Activated CD4-positive, alpha-beta T cell treated with anti-CD3 and anti-CD28 coated beads for 48 hours (primary cell): ENCODE data around the gene PIK3R2.
"Not testable (repeated sequence)": the region's sequence is repeated elsewhere in the genome, so short reads cannot be mapped to it uniquely, and the experiment has no call there.

Experiments
- DNase-seq: peaks from one replicate; pipeline ENCODE4 v3.0.0-alpha.2; 2020

PIK3R2 gene

GRCh38 chr19:18152817-18153555 lies at the start of gene PIK3R2:
TSS of gene PIK3R2 (plus strand) at chr19:18153163. CDS start at chr19:18155880, 2,717 bp downstream.
- DNase-seq, result peak; percentile 100

DNA sequence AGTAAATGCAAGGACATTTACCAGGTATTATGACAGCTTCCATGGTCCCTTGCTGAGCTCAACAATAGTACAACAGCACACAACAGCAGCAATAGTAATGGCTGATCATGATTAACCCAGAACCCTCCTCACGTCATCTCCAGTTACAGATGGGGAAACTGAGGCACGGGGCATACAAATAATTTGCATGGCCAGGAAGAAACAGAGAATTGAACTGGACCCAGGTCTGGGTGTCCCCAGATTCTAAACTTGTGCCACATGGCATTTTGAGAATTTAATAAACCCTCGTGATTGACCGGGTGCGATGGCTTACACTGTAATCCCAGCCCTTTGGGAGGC lies 48.2 kb upstream of the PIK3R2 start:
- DNase-seq, result no peak

- not testable (repeated sequence) for DNase-seq
These were observed 47.7 kb upstream of the PIK3R2 start for GRCh38 chr19:18105259-18105658.

DNA sequence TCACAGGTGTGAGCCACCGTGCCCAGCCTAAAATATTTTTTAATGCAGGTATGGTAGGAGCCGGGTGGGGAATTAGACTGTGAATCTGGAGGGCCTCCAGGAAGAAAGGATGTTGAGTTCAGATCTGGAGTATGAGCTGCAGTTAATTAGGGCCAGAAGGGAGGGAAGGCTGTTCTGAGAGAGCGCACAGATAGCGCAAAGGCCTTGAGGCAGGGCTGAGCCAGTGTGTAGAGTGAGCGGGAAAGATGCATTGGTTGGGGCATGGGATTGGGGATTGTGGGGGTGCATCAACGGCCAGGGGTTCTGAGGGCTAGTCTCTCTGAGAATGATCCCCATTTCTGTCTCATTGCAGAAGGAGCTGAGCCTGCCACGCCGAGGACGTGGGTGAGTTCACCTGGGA lies 45.7 kb upstream of the PIK3R2 start:
- DNase-seq, result no peak

DNA sequence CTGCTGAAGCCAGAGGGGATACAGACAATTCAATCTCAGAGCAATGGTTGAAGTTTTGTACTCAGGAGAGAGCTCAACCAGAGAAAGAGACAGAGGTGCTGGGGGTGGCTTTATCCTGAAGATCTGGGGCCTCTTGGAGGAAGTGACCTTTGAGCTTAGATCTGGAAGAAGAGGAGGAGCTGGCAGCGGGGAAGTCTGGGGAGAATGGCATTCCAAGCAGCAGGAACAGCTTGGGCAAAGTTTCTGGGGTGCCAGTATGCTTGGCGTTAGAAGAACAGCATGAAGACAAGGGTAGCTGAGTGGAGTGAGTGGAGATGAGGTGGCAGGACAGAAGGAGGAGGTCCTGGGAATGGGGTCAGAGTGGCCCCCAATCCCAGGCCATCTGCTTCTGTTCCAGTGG lies 44.1 kb upstream of the PIK3R2 start:
- no peak for DNase-seq

- no peak for DNase-seq
These were observed 43.6 kb upstream of the PIK3R2 start for GRCh38 chr19:18109341-18109732.

DNA sequence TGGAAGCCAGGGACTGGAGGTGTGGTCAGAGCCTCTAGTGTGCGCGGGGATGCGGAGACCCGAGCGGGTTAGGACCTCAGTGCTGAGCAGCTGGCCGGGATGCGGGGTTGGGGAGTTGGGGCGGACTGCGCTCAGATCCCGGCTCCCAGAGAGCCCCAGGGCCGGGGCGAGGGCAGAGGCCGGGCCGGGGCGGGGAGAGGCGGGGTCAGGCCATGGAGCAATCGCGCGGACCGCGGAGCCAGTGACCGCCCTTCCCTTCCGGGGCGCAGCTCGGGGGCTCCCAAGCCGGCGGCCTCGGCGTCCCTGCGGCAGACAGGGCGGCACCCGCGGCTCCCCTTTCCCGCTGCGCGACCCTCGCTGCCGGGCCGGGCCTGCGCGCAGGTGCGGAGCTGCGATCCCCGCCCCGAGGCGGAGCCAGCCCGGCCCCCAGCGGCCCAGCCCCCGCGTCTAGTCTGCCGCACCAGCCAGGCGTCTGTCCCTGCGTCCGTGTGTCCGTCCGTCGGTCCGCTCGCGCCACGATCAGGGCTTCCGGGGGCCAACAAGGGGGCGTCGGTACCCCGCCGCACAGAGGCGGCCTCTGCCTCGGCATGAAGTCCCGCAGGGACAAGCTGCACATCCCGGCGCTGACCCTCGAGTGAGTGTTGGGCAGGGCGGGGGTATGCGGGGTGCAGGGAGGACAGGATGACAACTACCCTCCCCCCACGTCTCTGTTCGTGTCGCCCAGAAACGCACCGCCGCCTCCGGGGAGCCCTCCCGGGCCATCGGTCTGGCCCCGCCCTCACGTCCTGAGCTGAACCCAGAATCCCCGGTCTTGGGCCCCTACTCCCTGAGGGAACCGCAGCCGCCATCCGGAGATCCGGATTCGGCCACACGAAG lies 43.0 kb upstream of the PIK3R2 start:
- peak; percentile 48 for DNase-seq

DNA sequence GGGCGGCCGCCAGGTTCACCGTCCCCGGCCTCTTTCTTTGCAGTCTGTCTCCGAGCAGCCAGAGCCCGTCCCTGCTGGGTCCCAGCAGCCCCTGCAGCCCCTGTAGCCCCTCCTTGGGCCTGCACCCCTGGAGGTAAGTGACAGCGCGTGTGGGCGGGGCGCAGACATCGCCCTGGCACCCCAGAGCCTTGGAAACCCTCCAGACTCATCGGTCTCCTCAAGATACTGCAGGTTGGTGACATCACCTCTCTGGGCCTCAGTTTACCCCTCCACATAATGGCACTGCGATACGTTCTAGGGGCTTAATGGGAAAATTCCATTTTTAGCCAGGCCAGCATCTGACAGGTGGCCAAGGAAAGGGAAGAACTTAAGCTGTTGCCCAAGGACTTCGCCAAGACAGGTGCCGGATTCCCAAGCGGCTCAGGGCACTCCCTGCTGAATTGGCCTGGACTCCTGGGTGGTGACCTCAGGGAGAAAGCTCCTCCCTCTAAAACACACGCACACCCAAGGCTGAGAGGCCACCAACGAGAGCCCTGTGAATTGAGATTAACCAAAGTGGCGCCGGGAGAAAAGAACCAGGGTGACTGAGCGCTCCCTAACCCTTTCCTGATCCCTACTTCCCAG lies 42.2 kb upstream of the PIK3R2 start:
- DNase-seq, result no peak

DNA sequence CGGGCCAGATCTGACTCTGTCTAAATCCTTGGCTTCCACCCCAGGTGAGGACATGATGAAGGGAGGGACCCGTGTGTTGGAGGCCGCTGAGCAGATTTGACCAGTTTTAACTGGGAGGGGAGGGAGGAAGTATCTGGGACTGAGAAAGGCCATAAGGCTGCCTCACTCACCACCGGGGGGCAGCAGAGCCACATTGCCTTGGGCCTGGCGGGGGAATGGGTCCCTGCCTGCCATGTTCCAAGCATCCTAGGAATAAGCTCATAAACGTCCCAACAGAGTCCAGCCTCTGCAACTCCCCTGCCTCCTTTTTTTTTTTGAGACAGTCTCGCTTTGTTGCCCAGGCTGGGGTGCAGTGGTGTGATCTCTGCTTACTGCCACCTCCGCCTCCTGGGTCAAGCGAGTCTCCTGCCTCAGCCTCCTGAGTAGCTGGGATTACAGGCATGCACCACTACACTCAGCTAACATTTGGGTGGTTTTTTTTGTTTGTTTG lies 39.9 kb upstream of the PIK3R2 start:
- DNase-seq, result peak; percentile 85

DNA sequence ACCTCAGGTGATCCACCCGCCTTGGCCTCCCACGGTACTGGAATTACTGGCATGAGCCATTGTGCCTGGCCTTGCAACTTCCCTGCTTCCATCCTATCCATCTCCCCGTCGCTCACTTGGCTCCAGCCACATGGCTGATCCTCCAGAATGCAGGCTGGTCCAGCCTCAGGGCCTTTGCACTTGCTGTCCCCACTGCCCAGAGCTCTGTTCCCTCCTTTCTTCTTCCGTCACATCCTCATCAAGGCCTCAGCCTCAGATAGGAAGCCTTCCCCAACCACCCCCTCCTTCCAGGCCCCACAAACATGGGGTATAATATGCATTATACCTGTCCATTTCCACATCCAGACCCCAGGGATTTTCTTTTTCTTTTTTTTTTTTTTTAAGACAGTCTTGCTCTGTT lies 39.1 kb upstream of the PIK3R2 start:
- no peak for DNase-seq

- no peak for DNase-seq
These were observed 38.5 kb upstream of the PIK3R2 start for GRCh38 chr19:18114483-18114882.

DNA sequence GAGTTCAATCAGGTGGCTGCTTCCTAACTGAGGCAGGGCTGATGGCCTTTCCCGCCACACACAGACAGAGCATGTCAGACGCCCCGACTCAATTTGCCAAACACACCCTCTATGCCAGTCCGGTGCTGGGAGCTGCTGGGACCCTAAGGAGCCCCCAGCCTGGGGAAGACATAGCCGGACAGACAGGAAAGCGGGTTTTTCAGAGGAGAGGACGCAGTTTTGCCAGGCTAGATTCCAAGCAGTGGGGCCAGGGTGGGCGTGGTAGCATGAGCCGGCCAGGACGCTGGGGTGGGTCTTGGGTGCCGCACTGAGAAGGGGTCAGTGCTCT lies 35.6 kb upstream of the PIK3R2 start:
- no peak for DNase-seq

DNA sequence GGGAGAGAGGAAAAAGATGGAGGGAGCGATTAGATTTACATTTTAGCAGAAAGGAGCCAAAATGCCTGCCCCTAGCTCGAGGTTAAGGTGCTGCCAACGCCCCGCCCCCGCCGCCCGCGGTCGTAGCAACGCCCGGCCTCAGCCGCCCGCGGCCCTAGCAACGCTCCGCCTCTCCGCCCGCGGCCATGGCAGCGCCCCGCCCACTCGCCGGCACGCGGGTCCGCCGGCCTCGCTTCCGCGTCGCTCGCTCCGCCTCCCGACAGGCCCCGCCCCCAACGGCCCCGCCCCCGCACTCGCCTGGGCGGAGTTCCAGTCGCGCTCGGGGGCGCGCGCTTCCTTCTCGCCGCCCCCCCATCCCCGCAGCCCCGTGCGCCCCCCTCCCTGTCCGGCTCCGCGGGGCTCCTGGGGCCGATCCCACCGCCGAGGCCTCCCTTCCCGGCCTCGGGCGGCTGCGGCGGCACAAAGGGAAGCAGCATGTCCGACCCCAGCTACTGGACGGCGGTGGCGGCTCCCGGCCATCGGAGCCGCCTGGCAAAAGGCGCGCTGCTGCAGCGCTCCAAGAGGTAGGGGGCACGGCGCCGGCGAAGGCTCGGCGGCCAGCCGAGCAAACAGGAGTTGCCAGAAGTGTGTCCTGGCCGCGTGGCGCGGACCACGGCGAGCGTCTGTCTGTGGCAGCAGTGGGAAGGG lies 35.1 kb upstream of the PIK3R2 start:
- DNase-seq, result peak; percentile 94

- no peak for DNase-seq
These were observed 34.4 kb upstream of the PIK3R2 start for GRCh38 chr19:18118420-18119012.

- DNase-seq, result peak; percentile 51
These were observed 33.8 kb upstream of the PIK3R2 start for GRCh38 chr19:18119013-18119716.

DNA sequence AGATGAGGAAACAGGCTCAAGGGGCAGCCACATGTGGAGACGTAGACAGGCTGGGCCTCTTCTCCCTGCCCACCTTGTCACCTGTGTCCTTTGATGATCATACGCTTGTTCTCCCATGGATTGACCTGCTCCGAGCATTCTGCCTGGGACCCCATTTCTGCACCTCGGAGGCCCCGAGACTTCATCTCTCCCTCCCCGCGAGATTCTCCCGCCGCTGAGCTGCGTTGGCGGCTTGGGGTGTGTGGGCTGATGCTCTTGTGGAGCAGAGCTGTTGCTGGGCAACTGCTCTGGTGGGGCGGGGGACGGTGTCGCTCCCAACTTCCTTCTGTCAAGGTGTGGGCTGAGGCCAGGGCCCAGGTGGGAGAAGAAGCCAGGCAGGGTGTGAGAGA lies 33.3 kb upstream of the PIK3R2 start:
- peak; percentile 66 for DNase-seq

GRCh38 chr19:18120127-18120526 lies 32.8 kb upstream of the PIK3R2 start:
- no peak for DNase-seq

GRCh38 chr19:18121166-18121565 lies 31.8 kb upstream of the PIK3R2 start:
- DNase-seq, result no peak

GRCh38 chr19:18122424-18122823 lies 30.5 kb upstream of the PIK3R2 start:
- DNase-seq, result no peak

- DNase-seq, result no peak
These were observed 29.8 kb upstream of the PIK3R2 start for GRCh38 chr19:18122860-18123795.

DNA sequence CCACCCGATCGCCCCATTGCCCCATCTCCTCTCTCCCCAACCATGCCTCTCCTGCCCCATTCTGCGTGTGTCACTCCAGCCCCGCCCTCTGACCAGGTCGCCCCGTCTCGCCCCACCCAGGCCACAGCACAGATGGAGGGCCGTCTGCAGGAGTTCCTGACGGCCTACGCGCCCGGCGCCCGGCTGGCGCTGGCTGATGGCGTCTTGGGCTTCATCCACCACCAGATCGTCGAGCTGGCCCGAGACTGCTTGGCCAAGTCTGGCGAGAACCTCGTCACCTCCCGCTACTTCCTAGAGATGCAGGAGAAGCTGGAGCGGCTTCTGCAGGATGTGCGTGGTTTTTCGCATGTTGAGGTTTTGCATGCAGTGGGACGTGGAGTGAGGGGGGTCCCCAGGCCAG lies 29.1 kb upstream of the PIK3R2 start:
- DNase-seq, result no peak
